HCT116 (cell line): ENCODE measurements around the gene ADGRD1.

Experiments
- CBX3 ChIP-seq: IDR thresholded peaks from 2 replicates; pipeline ENCODE4 v1.6.1; 2012; ENCODE audit warnings: low read depth
- CEBPB ChIP-seq: IDR thresholded peaks from 2 replicates; pipeline ENCODE4 v1.6.1; 2012; ENCODE audit warnings: low read depth
- ELF1 ChIP-seq: IDR thresholded peaks from 2 replicates; pipeline ENCODE4 v1.6.1; 2012; ENCODE audit warnings: low read depth, borderline replicate concordance
- EZH2 ChIP-seq: fragments of 200-600 bp; sonication (generic); IDR thresholded peaks from 2 replicates; pipeline ENCODE4 v1.6.1; 2017; ENCODE audit warnings: antibody characterized with exemption, mixed run types
- EZH2phosphoT487 ChIP-seq: fragments of 200-600 bp; IDR thresholded peaks from 2 replicates; pipeline ENCODE4 v1.6.1; 2018; ENCODE audit warnings: antibody characterized with exemption, borderline replicate concordance
- JUND ChIP-seq: IDR thresholded peaks from 2 replicates; pipeline ENCODE4 v1.6.1; 2012
- POLR2A ChIP-seq: IDR thresholded peaks from 2 replicates; pipeline ENCODE4 v1.7.0; 2011; ENCODE audit warnings: borderline replicate concordance; ENCODE audit not compliant: insufficient read depth, insufficient read length; ENCODE audit errors: extremely low read depth
- POLR2AphosphoS5 ChIP-seq: IDR thresholded peaks from 2 replicates; pipeline ENCODE4 v1.6.1; 2011; ENCODE audit warnings: mild to moderate bottlenecking, low read depth, low read length, moderate library complexity
- REST ChIP-seq: IDR thresholded peaks from 2 replicates; pipeline ENCODE4 v1.6.1; 2012; ENCODE audit warnings: low read depth
- SIN3A ChIP-seq: IDR thresholded peaks from 2 replicates; pipeline ENCODE4 v1.6.1; 2012; ENCODE audit warnings: low read depth
- TF ChIP-seq, protein P1 (sequence below), 3 experiments: fragments of 200-600 bp in 1 of 3; sonication (generic) in 1 of 3; IDR thresholded peaks in 2 of 3; conservative IDR thresholded peaks in 1 of 3; 2 replicates each; pipeline ENCODE4 v1.5.1; 2012 to 2017; ENCODE audit warnings: low read depth in 2 of 3, low read length in 2 of 3, antibody characterized with exemption in 1 of 3, borderline replicate concordance in 1 of 3, control low read depth in 1 of 3, mild to moderate bottlenecking in 1 of 3, mixed read lengths in 1 of 3, mixed run types in 1 of 3, moderate library complexity in 1 of 3; ENCODE audit not compliant: insufficient read depth in 1 of 3
- TF ChIP-seq, protein P2 (sequence below): IDR thresholded peaks from 2 replicates; pipeline ENCODE4 v1.6.1; 2012

- no peak for TF ChIP-seq POLR2A
- TF ChIP-seq, protein P1, sequence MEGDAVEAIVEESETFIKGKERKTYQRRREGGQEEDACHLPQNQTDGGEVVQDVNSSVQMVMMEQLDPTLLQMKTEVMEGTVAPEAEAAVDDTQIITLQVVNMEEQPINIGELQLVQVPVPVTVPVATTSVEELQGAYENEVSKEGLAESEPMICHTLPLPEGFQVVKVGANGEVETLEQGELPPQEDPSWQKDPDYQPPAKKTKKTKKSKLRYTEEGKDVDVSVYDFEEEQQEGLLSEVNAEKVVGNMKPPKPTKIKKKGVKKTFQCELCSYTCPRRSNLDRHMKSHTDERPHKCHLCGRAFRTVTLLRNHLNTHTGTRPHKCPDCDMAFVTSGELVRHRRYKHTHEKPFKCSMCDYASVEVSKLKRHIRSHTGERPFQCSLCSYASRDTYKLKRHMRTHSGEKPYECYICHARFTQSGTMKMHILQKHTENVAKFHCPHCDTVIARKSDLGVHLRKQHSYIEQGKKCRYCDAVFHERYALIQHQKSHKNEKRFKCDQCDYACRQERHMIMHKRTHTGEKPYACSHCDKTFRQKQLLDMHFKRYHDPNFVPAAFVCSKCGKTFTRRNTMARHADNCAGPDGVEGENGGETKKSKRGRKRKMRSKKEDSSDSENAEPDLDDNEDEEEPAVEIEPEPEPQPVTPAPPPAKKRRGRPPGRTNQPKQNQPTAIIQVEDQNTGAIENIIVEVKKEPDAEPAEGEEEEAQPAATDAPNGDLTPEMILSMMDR (IDR thresholded peaks at IDR 0.05 in 2 of 3, conservative IDR thresholded peaks at IDR 0.05 in 1 of 3; ENCODE audit: borderline replicate concordance in 1 of 3, insufficient read depth in 1 of 3, low read depth in 2 of 3, low read length in 2 of 3) = no peak
- TF ChIP-seq POLR2AphosphoS5 = no peak
- no peak for TF ChIP-seq CBX3
- no peak for TF ChIP-seq EZH2phosphoT487
- TF ChIP-seq, protein P2, sequence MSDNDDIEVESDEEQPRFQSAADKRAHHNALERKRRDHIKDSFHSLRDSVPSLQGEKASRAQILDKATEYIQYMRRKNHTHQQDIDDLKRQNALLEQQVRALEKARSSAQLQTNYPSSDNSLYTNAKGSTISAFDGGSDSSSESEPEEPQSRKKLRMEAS = no peak
- TF ChIP-seq EZH2 = no peak
- no peak for TF ChIP-seq SIN3A
- no peak for TF ChIP-seq REST
- no peak for TF ChIP-seq CEBPB
- TF ChIP-seq JUND = no peak
- TF ChIP-seq ELF1 = no peak
Observed at GRCh38 chr12:131063960-131064359, 110.3 kb downstream of the ADGRD1 start.
